Endothelial cell of umbilical vein (primary cell): ENCODE results near the gene IFI27. TPM values are rescaled to one million over a fixed set of nuclear protein-coding genes. Genes with fewer than 3 reads are reported as not detected.

Experiments
- BruUV-seq: library from RNA; stranded (reverse); fragments of 400-500 nt; replicated peaks from 2 replicates; lab custom pipeline; 2021; lab: Mats Ljungman, UMichigan
- CTCF ChIA-PET: fragments of 300-600, 350-600 bp; sonication (Branson Sonifier 250); formaldehyde crosslinking; loops from one replicate; lab custom pipeline; 2021; ENCODE audit warnings: antibody characterized with exemption, inconsistent platforms; lab: Charles Lee
- POLR2A ChIA-PET: fragments of 300-600, 350-600 bp; sonication (Branson Sonifier 250); formaldehyde crosslinking; loops from one replicate; lab custom pipeline; 2021; ENCODE audit warnings: antibody characterized with exemption, inconsistent platforms; lab: Charles Lee
- DNase-seq: peaks from one replicate; pipeline ENCODE4 v3.0.0-alpha.2; 2011; ENCODE audit warnings: low read depth, low spot score
- FAIRE-seq: peaks from 2 replicates; lab custom pipeline; 2011; peaks lifted over from hg19 to GRCh38; lab: Jason Lieb, UNC
- H2AFZ ChIP-seq: 2 replicates; pipeline ENCODE4 v1.6.0; 2012; ENCODE audit warnings: low read depth, low read length, control low read depth, inconsistent platforms
- H3K27ac ChIP-seq: 2 replicates; pipeline ENCODE4 v1.5.1; 2011; ENCODE audit warnings: low read depth, mild to moderate bottlenecking, control low read depth, low read length, moderate library complexity; ENCODE audit not compliant: insufficient read depth
- H3K27me3 ChIP-seq, 2 experiments: 2 replicates each; pipeline versions ENCODE4 v1.6.0 to v1.6.1; 2011; ENCODE audit warnings: low read length in 2 of 2, mixed read lengths in 1 of 2; ENCODE audit not compliant: control insufficient read depth in 2 of 2, insufficient read depth in 2 of 2
- H3K36me3 ChIP-seq, 2 experiments: 2 replicates in 1 of 2; 3 replicates in 1 of 2; pipeline ENCODE4 v1.5.1; 2011; ENCODE audit warnings: low read length in 2 of 2, mild to moderate bottlenecking in 1 of 2, moderate library complexity in 1 of 2; ENCODE audit not compliant: control insufficient read depth in 2 of 2, insufficient read depth in 2 of 2; ENCODE audit errors: extremely low read depth in 1 of 2
- H3K4me1 ChIP-seq: 3 replicates; pipeline ENCODE4 v1.5.1; 2011; ENCODE audit warnings: mild to moderate bottlenecking, low read length; ENCODE audit not compliant: control insufficient read depth, insufficient read depth; ENCODE audit errors: extremely low read depth
- H3K4me2 ChIP-seq: 2 replicates; pipeline ENCODE4 v1.6.1; 2011; ENCODE audit warnings: low read length, control low read depth, mixed read lengths; ENCODE audit not compliant: insufficient read depth
- H3K4me3 ChIP-seq, 3 experiments: fragments of 200-600 bp in 1 of 3; sonication (generic), shearing (Covaris generic) in 1 of 3; replicated peaks in 1 of 3; 2 replicates each; pipeline ENCODE4 v1.5.1; 2011 to 2016; ENCODE audit warnings: control low read depth in 3 of 3, low read length in 3 of 3, mild to moderate bottlenecking in 2 of 3, inconsistent platforms in 1 of 3, low read depth in 1 of 3, moderate library complexity in 1 of 3; ENCODE audit not compliant: insufficient read depth in 1 of 3
- H3K79me2 ChIP-seq: 2 replicates; pipeline ENCODE4 v1.6.0; 2012; ENCODE audit warnings: low read length, inconsistent platforms; ENCODE audit not compliant: control insufficient read depth, insufficient read depth
- H3K9ac ChIP-seq: replicated peaks from 2 replicates; pipeline ENCODE3; 2011; ENCODE audit warnings: low read length, control low read depth; ENCODE audit not compliant: insufficient read depth; ENCODE audit errors: extremely low read depth
- H3K9me1 ChIP-seq: replicated peaks from 3 replicates; pipeline ENCODE4 v1.6.0; 2011; ENCODE audit warnings: mild to moderate bottlenecking, low read length; ENCODE audit not compliant: control insufficient read depth, insufficient read depth; ENCODE audit errors: extremely low read depth
- H3K9me3 ChIP-seq: replicated peaks from 2 replicates; pipeline ENCODE4 v1.5.1; 2012; ENCODE audit warnings: low read length, inconsistent platforms; ENCODE audit not compliant: control insufficient read depth, insufficient read depth
- H4K20me1 ChIP-seq: replicated peaks from 2 replicates; pipeline ENCODE3; 2011; ENCODE audit warnings: mild to moderate bottlenecking, low read length; ENCODE audit not compliant: control insufficient read depth, insufficient read depth; ENCODE audit errors: extremely low read depth
- MYC ChIP-seq: IDR thresholded peaks from one replicate; pipeline ENCODE4 v1.6.1; 2011; ENCODE audit warnings: mild to moderate bottlenecking, low read depth, low read length
- dilution Hi-C: fragments of 300-500 bp; cut with MboI; formaldehyde crosslinking; loops from one replicate; pipeline ENCODE4 v1.15.0; 2019; ENCODE audit warnings: low sequenced_read_pairs; ENCODE audit not compliant: extremely low pct_ligation_motif_present
- intact Hi-C: fragments of 100-400 bp; cut with micrococcal nuclease; formaldehyde crosslinking; loops from one replicate; pipeline ENCODE4 v1.10.0; 2022
- polyA plus RNA-seq, 4 experiments: library from polyadenylated mRNA; depleted of rRNA in 3 of 4; stranded (reverse) in 3 of 4; unstranded in 1 of 4; fragments of >200 nt; gene quantifications; 2 replicates each; pipeline versions ENCODE4 v1.2.1 to v1.2.3, GENCODE V29; 2011 to 2012; ENCODE audit warnings: missing spikeins in 1 of 4
- total RNA-seq: library from RNA; stranded (reverse); gene quantifications from 2 replicates; pipeline ENCODE4 v1.2.3, GENCODE V29; 2021
- TF ChIP-seq, protein P1 (sequence below), 2 donors: IDR thresholded peaks; 1 replicate in 1 of 2; 2 replicates in 1 of 2; pipeline ENCODE4 v1.5.1; 2011; ENCODE audit warnings: low read length in 2 of 2, mild to moderate bottlenecking in 2 of 2, moderate library complexity in 2 of 2, control low read depth in 1 of 2, inconsistent platforms in 1 of 2, low read depth in 1 of 2; ENCODE audit not compliant: insufficient read depth in 1 of 2; ENCODE audit errors: extremely low read depth in 1 of 2

IFI27 gene
- total and polyA plus RNA-seq, 2 donors (not counting 3 experiments of a cell fraction or from before 2014, with no cell fraction given): 126 to 1,265 TPM

DNA sequence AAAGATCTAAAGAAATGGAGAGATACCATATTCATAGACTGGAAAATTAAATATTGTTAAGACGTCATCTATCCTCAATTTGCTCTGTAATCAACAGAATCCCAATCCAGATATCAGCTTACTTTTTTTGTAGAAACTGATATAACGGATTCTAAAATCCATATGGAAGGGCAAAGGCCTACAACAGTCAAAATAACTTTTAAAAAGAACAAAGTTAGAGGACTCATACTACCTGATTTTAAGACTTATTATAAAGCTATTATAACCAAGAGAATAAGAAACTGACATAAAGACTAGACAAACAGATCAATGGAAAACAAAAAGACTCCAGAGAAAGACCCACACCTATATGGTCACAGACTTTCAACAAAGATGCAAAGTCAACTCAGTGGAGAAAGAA lies 35.5 kb upstream of the IFI27 start:
- no TSS peak for BruUV-seq
- H3K4me2 ChIP-seq: no peak overlapping the region
- DNase-seq (no peak), FAIRE-seq (no peak)
- H3K9ac ChIP-seq: no peak overlapping the region
- dilution Hi-C loops: no loop called here
- intact Hi-C loops: no loop called here
- no peaks in the 10 kb centered on the region for H3K9me1 ChIP-seq
- TF ChIP-seq, protein P1, sequence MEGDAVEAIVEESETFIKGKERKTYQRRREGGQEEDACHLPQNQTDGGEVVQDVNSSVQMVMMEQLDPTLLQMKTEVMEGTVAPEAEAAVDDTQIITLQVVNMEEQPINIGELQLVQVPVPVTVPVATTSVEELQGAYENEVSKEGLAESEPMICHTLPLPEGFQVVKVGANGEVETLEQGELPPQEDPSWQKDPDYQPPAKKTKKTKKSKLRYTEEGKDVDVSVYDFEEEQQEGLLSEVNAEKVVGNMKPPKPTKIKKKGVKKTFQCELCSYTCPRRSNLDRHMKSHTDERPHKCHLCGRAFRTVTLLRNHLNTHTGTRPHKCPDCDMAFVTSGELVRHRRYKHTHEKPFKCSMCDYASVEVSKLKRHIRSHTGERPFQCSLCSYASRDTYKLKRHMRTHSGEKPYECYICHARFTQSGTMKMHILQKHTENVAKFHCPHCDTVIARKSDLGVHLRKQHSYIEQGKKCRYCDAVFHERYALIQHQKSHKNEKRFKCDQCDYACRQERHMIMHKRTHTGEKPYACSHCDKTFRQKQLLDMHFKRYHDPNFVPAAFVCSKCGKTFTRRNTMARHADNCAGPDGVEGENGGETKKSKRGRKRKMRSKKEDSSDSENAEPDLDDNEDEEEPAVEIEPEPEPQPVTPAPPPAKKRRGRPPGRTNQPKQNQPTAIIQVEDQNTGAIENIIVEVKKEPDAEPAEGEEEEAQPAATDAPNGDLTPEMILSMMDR (IDR thresholded peaks at IDR 0.05; ENCODE audit: extremely low read depth in 1 of 2, insufficient read depth in 1 of 2, low read depth in 1 of 2, low read length in 2 of 2): no peak
- TF ChIP-seq MYC: no peak
- peaks cover 95% of the 10 kb centered on the region for H3K79me2 ChIP-seq
- no peak overlapping the region for H3K27ac ChIP-seq
- peaks cover 4% of the 10 kb centered on the region for H4K20me1 ChIP-seq
- no peaks in the 10 kb centered on the region for H3K9me3 ChIP-seq
- CTCF ChIA-PET: no interaction called here
- POLR2A ChIA-PET: no interaction called here
- peaks cover 3 to 5% of the 10 kb centered on the region in 2 experiments for H3K36me3 ChIP-seq
- H3K4me1 ChIP-seq: peaks cover 26% of the 10 kb centered on the region
- no peak overlapping the region for H3K4me3 ChIP-seq
- H2AFZ ChIP-seq: no peak overlapping the region
- H3K27me3 ChIP-seq: no peaks in the 10 kb centered on the region

DNA sequence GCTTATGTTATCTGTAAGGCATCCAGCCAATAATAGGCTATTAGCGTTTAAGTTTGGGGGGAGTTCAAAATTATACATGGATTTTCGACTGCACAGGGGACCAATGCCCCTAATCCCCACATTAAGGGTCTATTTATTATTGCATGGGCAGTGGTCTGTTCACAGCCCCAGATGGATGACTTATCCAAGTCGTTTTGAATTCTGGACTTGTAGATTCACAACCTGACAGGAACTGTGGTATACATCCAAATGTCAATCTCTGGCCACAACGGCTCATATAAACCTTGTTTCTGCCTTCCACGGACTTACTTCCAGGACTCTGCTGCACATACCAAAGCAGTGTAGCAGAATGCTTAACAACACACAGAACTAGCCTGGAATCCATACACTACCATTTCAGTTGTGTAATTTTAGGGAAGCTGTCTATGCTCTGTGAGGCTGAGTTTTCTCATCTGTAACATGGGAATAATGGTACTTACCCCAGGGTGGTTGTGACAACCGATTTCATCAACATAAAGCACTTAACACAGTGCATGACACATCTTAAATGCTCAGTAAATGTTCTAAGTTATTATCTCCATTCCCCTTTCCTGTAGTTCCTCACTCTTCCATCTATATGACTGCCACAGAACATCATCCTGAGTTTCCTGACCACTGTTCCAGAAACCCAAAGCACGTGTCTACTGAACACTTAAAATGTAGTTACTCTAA lies 33.3 kb upstream of the IFI27 start:
- H3K4me3 ChIP-seq: no peak overlapping the region
- no peak overlapping the region for H2AFZ ChIP-seq
- H3K36me3 ChIP-seq: peaks cover 3 to 5% of the 10 kb centered on the region in 2 experiments
- FAIRE-seq (no peak), DNase-seq (no peak)
- no peak overlapping the region for H3K27ac ChIP-seq
- peaks cover 4% of the 10 kb centered on the region for H4K20me1 ChIP-seq
- no peaks in the 10 kb centered on the region for H3K27me3 ChIP-seq
- no peak overlapping the region for H3K9ac ChIP-seq
- CTCF ChIA-PET: no interaction called here
- H3K9me1 ChIP-seq: no peaks in the 10 kb centered on the region
- peak overlapping the region; percentile 52 for H3K4me2 ChIP-seq
- POLR2A ChIA-PET: no interaction called here
- no TSS peak for BruUV-seq
- dilution Hi-C loops: no loop called here
- intact Hi-C loops: no loop called here
- H3K4me1 ChIP-seq: peaks cover 29% of the 10 kb centered on the region
- no peak for TF ChIP-seq MYC
- no peaks in the 10 kb centered on the region for H3K9me3 ChIP-seq
- peaks cover 83% of the 10 kb centered on the region for H3K79me2 ChIP-seq
